SH-SY5Y (cell line): ENCODE results near the gene GULP1.
A peak's percentile ranks its signal among the peaks of the same experiment; 100 is the strongest.

ENCODE experiments used
- GATA2 ChIP-seq: IDR thresholded peaks from 2 replicates; pipeline ENCODE4 v1.6.1; 2011; ENCODE audit warnings: mild to moderate bottlenecking, low read depth, low read length
- GATA3 ChIP-seq: IDR thresholded peaks from 2 replicates; pipeline ENCODE4 v1.6.1; 2011; ENCODE audit warnings: low read depth, mild to moderate bottlenecking, low read length, moderate library complexity

DNA sequence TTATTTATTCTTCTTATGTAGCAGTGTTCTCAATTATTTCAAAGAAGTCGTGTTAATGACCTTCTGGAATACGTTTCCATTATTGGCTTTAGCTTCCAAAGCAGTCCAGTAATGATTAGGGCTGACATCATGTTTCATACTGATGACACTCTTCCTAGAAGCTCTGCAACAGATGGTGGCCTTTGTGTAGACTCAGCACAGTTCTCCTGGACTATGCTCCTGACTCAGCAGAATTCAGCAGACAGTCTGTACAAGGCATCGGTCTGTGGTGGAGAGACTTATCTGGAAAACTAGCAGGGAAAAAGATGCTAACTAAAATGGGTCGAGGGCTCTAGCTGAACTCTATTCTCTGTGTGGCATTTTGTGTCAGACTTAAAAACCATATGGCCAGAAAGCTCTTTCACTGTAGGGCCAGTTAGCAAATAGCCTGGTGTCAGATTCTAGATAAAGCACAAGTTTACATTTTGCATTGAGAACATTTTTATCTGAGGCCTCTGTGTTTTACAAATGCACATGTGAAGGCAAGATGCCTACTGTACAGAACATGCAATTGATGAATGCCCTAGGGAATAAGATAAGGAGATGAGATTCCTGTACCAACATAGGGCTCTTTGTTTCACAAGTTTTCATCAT, 35.1 kb downstream of the GULP1 start:
- TF ChIP-seq GATA3: peak; percentile 98
- peak; percentile 97 for TF ChIP-seq GATA2
